WTC11 (cell line): ENCODE measurements around the gene KSR2. TPM values are rescaled to one million over a fixed set of nuclear protein-coding genes. Genes with fewer than 3 reads are reported as not detected.

ENCODE experiments used
- ATAC-seq: fragments of 200-7000 bp; cut with Tn5 transposase; 2 replicates; pipeline ENCODE4 v1.10.0; 2021; ENCODE audit warnings: mild to moderate bottlenecking, moderate library complexity
- CTCF ChIA-PET: fragments of 300-600 bp; sonication (Branson Sonifier 250); formaldehyde crosslinking; loops from one replicate; lab custom pipeline; 2021; ENCODE audit warnings: antibody characterized with exemption; lab: Charles Lee
- POLR2A ChIA-PET: fragments of 350-600 bp; sonication (Branson Sonifier 250); formaldehyde crosslinking; loops from one replicate; lab custom pipeline; 2021; ENCODE audit warnings: antibody characterized with exemption; lab: Charles Lee
- DNase-seq: peaks from one replicate; pipeline ENCODE4 v3.0.0; 2021; ENCODE audit warnings: low spot score
- H3K27ac Mint-ChIP-seq: 2 replicates; pipeline ENCODE4 v1.8.0; 2021; ENCODE audit warnings: mixed read lengths
- H3K27me3 Mint-ChIP-seq: 2 replicates; pipeline ENCODE4 v1.8.0; 2021; ENCODE audit warnings: low read depth, mild to moderate bottlenecking, moderate library complexity, mixed read lengths
- H3K36me3 Mint-ChIP-seq: 2 replicates; pipeline ENCODE4 v1.8.0; 2021; ENCODE audit warnings: mixed read lengths
- H3K4me1 Mint-ChIP-seq: 2 replicates; pipeline ENCODE4 v1.8.0; 2022; ENCODE audit warnings: mixed read lengths
- H3K4me3 Mint-ChIP-seq: 2 replicates; pipeline ENCODE4 v1.8.0; 2021; ENCODE audit warnings: mild to moderate bottlenecking, moderate library complexity, mixed read lengths
- H3K9me3 Mint-ChIP-seq: 2 replicates; pipeline ENCODE4 v1.8.0; 2021; ENCODE audit warnings: mixed read lengths
- ELF4 ChIP-seq: sonication (generic); formaldehyde crosslinking; IDR thresholded peaks from 2 replicates; pipeline ENCODE4 v1.8.1; 2022; ENCODE audit warnings: low read depth, mild to moderate bottlenecking, moderate library complexity, missing genetic modification reagents
- ESRRA ChIP-seq: sonication (generic); formaldehyde crosslinking; IDR thresholded peaks from 2 replicates; pipeline ENCODE4 v1.8.1; 2022; ENCODE audit warnings: mild to moderate bottlenecking, missing genetic modification reagents, borderline replicate concordance
- FOXK1 ChIP-seq: sonication (generic); formaldehyde crosslinking; IDR thresholded peaks from 2 replicates; pipeline ENCODE4 v1.8.0; 2022; ENCODE audit warnings: mild to moderate bottlenecking, moderate library complexity, missing genetic modification reagents
- IRF2 ChIP-seq: sonication (generic); formaldehyde crosslinking; IDR thresholded peaks from 2 replicates; pipeline ENCODE4 v1.8.0; 2022; ENCODE audit warnings: low read depth, missing genetic modification reagents, borderline replicate concordance
- JAZF1 ChIP-seq: fragments of 250-450 bp; sonication (Bioruptor Pico); IDR thresholded peaks from 2 replicates; pipeline ENCODE4 v1.9.0; 2021; ENCODE audit warnings: moderate library complexity, mild to moderate bottlenecking, inconsistent platforms
- KAT7 ChIP-seq: sonication (generic); formaldehyde crosslinking; IDR thresholded peaks from 2 replicates; pipeline ENCODE4 v1.8.1; 2023; ENCODE audit warnings: missing genetic modification reagents, mild to moderate bottlenecking, borderline replicate concordance
- NFE2L1 ChIP-seq: sonication (generic); formaldehyde crosslinking; IDR thresholded peaks from 2 replicates; pipeline ENCODE4 v1.8.1; 2023; ENCODE audit warnings: missing genetic modification reagents
- PRRX2 ChIP-seq: fragments of 250-450 bp; sonication (Bioruptor Pico); IDR thresholded peaks from 2 replicates; pipeline ENCODE4 v1.8.0; 2021; ENCODE audit warnings: mild to moderate bottlenecking
- RORB ChIP-seq: fragments of 250-450 bp; sonication (Bioruptor Pico); IDR thresholded peaks from 2 replicates; pipeline ENCODE4 v1.9.0; 2021; ENCODE audit warnings: mild to moderate bottlenecking
- SMAD3 ChIP-seq: sonication (generic); formaldehyde crosslinking; IDR thresholded peaks from 2 replicates; pipeline ENCODE4 v1.8.0; 2022; ENCODE audit warnings: missing genetic modification reagents, mild to moderate bottlenecking, borderline replicate concordance
- SMAD4 ChIP-seq: sonication (generic); formaldehyde crosslinking; IDR thresholded peaks from 2 replicates; pipeline ENCODE4 v1.8.0; 2022; ENCODE audit warnings: mild to moderate bottlenecking, missing genetic modification reagents
- TCF7 ChIP-seq: sonication (generic); formaldehyde crosslinking; IDR thresholded peaks from 2 replicates; pipeline ENCODE4 v1.8.0; 2022; ENCODE audit warnings: mild to moderate bottlenecking, low read depth, missing genetic modification reagents, moderate library complexity
- ZBTB21 ChIP-seq: sonication (generic); formaldehyde crosslinking; IDR thresholded peaks from 2 replicates; pipeline ENCODE4 v1.8.1; 2023; ENCODE audit warnings: mild to moderate bottlenecking, missing genetic modification reagents, borderline replicate concordance
- total RNA-seq: library from RNA; stranded (reverse); gene quantifications from 3 replicates; pipeline ENCODE4 v1.2.3, GENCODE V29; 2021
- TF ChIP-seq, protein P1 (sequence below): sonication (generic); formaldehyde crosslinking; IDR thresholded peaks from 2 replicates; pipeline ENCODE4 v1.8.0; 2023; ENCODE audit warnings: missing genetic modification reagents, mild to moderate bottlenecking, borderline replicate concordance
- TF ChIP-seq, protein P2 (sequence below): sonication (generic); formaldehyde crosslinking; IDR thresholded peaks from 2 replicates; pipeline ENCODE4 v1.8.1; 2022; ENCODE audit warnings: mild to moderate bottlenecking, missing genetic modification reagents, moderate library complexity, borderline replicate concordance
- TF ChIP-seq, protein P3 (sequence below): fragments of 200-600 bp; IDR thresholded peaks from 2 replicates; pipeline ENCODE4 v1.8.0; 2022; ENCODE audit warnings: antibody characterized with exemption
- TF ChIP-seq, protein P4 (sequence below): sonication (generic); formaldehyde crosslinking; IDR thresholded peaks from 2 replicates; pipeline ENCODE4 v1.8.1; 2023; ENCODE audit warnings: mild to moderate bottlenecking, missing genetic modification reagents
- TF ChIP-seq, protein P5 (sequence below): fragments of 250-450 bp; sonication (Bioruptor Pico); IDR thresholded peaks from 2 replicates; pipeline ENCODE4 v1.8.0; 2021; ENCODE audit warnings: mild to moderate bottlenecking

The KSR2 gene
- total RNA-seq, 1 experiment from 2014 or later: 2.4 TPM

DNA sequence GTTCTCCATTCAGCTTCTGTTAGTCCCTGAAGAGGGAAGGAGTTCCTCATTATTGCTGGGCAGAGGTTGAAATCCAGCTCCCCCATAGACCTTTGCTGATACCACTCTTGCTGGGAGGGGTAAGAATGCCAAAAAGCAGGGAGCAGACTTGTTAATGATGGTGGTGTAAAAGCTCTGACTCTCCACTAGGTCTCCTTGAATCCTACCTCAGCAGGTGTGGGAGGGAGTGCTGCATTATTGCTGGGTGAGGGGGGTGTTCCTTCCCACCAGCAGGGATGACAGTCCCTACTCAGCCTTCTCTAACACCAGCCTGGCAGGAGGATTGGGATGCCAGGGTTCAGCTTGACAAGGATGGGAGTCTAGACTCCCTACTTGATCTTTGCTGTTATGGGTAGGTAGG is 421.6 kb downstream of the KSR2 start (continued):
- TF ChIP-seq, protein P1, sequence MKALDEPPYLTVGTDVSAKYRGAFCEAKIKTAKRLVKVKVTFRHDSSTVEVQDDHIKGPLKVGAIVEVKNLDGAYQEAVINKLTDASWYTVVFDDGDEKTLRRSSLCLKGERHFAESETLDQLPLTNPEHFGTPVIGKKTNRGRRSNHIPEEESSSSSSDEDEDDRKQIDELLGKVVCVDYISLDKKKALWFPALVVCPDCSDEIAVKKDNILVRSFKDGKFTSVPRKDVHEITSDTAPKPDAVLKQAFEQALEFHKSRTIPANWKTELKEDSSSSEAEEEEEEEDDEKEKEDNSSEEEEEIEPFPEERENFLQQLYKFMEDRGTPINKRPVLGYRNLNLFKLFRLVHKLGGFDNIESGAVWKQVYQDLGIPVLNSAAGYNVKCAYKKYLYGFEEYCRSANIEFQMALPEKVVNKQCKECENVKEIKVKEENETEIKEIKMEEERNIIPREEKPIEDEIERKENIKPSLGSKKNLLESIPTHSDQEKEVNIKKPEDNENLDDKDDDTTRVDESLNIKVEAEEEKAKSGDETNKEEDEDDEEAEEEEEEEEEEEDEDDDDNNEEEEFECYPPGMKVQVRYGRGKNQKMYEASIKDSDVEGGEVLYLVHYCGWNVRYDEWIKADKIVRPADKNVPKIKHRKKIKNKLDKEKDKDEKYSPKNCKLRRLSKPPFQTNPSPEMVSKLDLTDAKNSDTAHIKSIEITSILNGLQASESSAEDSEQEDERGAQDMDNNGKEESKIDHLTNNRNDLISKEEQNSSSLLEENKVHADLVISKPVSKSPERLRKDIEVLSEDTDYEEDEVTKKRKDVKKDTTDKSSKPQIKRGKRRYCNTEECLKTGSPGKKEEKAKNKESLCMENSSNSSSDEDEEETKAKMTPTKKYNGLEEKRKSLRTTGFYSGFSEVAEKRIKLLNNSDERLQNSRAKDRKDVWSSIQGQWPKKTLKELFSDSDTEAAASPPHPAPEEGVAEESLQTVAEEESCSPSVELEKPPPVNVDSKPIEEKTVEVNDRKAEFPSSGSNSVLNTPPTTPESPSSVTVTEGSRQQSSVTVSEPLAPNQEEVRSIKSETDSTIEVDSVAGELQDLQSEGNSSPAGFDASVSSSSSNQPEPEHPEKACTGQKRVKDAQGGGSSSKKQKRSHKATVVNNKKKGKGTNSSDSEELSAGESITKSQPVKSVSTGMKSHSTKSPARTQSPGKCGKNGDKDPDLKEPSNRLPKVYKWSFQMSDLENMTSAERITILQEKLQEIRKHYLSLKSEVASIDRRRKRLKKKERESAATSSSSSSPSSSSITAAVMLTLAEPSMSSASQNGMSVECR (CRISPR knock-in tag): no peak
- no peak for TF ChIP-seq RORB

DNA sequence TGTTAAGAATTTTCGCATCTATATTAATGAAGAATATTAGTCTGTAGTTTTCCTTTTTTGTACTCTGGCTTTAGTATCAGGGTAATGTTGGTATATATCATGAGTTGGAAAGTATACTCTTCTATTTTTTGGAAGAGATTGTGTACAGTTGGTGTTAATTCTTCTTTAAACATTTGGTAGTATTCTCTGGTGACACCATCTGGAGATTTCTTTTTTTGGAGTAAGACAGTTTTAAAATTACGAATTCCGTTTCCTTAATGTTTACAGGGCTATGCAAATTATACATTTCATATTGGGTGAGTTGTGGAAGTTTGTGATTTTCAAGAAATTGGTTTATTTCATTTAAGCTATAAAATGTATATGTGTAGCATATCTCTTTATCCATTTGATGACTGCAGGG is 423.6 kb downstream of the KSR2 start:
- ChIA-PET CTCF (interaction anchor here (1.6 kb wide), 1 partner anchor 42 kb away, joined by 3 read pairs; no protein-coding TSS in a partner anchor), POLR2A (no interaction called here)
- H3K4me1 Mint-ChIP-seq: no peaks in the 10 kb centered on the region
- H3K9me3 Mint-ChIP-seq: peaks cover 6% of the 10 kb centered on the region
- no peaks in the 10 kb centered on the region for H3K36me3 Mint-ChIP-seq
- DNase-seq (no peak), ATAC-seq (no peak)
- TF ChIP-seq ELF4 (CRISPR knock-in tag) (no peak), ESRRA (CRISPR knock-in tag) (no peak)
- H3K27ac Mint-ChIP-seq: no peak overlapping the region
- no peak overlapping the region for H3K4me3 Mint-ChIP-seq
- no peaks in the 10 kb centered on the region; the same call in 1 of the 2 replicates for H3K27me3 Mint-ChIP-seq

DNA sequence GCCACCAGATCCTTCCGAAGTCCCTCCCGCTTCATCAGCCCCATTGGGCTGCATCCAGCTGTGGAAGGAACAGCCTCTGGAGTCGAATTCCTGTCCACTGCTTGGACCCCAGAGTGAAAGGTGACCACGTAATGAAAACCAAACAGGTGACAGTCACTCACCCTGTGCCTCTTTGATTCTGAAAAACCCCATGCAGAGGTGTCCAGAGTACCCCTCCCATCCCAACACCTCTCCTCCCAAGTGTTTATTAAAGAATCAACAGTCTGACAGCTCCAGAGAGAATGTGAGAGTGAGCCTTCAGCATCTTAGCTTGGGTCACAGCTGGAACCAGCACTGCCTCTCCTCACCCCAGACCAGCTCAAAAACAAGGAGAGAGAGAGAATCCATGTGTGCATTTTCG is 428.8 kb downstream of the KSR2 start:
- TF ChIP-seq IRF2 (CRISPR knock-in tag) (no peak), SMAD4 (no peak), FOXK1 (CRISPR knock-in tag) (no peak), NFE2L1 (CRISPR knock-in tag) (no peak), PRRX2 (CRISPR knock-in tag) (no peak)
- Mint-ChIP-seq H3K4me3 (no peak overlapping the region), H3K36me3 (no peaks in the 10 kb centered on the region), H3K27me3 (no peaks in the 10 kb centered on the region; the same call in 1 of the 2 replicates), H3K4me1 (no peaks in the 10 kb centered on the region), H3K27ac (no peak overlapping the region), H3K9me3 (no peaks in the 10 kb centered on the region)
- ChIA-PET POLR2A (no interaction called here), CTCF (no interaction called here)
- DNase-seq (no peak), ATAC-seq (no peak)

DNA sequence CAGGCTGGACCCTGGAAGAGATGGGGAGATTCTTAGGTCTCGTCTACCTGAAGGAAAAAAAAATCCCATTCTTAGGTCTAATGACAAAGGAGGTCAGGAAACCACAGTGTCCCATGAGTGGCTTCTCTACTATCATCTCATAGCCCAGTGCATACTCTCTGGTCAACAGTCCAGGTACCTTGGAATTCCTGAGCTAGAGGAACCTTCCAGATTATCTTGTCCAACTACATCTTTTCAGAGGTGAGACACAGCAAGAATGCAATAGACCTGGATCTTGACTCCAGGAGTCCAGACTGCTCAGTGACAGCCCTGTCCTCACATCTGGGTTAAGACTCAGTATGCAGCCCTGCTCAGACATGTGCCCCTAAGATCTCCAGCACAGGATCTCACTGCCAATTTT is 429.9 kb downstream of the KSR2 start:
- Mint-ChIP-seq H3K4me1 (no peaks in the 10 kb centered on the region), H3K27ac (no peak overlapping the region), H3K36me3 (no peaks in the 10 kb centered on the region), H3K4me3 (no peak overlapping the region), H3K27me3 (no peaks in the 10 kb centered on the region; the same call in 1 of the 2 replicates), H3K9me3 (no peaks in the 10 kb centered on the region)
- CTCF ChIA-PET: no interaction called here
- POLR2A ChIA-PET: no interaction called here
- DNase-seq (no peak), ATAC-seq (no peak)
- TF ChIP-seq, protein P2, sequence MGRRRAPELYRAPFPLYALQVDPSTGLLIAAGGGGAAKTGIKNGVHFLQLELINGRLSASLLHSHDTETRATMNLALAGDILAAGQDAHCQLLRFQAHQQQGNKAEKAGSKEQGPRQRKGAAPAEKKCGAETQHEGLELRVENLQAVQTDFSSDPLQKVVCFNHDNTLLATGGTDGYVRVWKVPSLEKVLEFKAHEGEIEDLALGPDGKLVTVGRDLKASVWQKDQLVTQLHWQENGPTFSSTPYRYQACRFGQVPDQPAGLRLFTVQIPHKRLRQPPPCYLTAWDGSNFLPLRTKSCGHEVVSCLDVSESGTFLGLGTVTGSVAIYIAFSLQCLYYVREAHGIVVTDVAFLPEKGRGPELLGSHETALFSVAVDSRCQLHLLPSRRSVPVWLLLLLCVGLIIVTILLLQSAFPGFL: no peak

DNA sequence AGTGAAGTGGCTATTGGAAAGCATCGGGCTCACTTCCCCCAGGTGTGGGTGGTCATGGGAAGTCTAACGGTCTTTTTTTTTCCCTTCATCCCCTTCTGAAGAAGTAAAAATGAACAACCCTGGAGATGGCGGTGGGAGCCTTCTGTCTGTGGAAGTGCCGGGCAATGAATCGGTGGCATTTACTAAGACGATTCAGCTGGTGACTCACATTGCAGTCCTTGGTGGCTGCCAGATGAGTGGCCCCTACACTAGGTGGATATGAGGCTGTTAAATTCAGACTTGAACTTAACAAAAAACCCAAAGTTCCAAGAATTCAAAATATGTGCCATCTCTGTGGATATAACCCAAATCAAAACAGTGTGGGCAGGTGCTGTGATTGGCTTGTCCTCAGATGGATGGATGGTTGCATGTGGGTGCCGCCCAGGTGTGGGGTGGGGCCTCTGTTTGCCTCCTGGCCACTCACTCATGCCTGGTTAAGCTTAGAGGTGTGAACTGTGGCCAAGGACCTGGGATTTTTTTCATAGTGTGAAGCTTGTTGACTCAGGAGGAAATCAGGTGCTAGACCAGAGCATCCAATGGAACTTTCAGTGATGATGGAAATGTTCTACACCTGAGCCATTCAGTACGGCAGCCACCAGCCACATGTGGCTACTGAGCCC is 430.6 kb downstream of the KSR2 start:
- H3K27ac Mint-ChIP-seq: no peak overlapping the region
- no peaks in the 10 kb centered on the region for H3K9me3 Mint-ChIP-seq
- DNase-seq (no peak), ATAC-seq (no peak)
- CTCF ChIA-PET: interaction anchor here (0.9 kb wide), 1 partner anchor 299 kb away, joined by 3 read pairs; no protein-coding TSS in a partner anchor
- H3K4me3 Mint-ChIP-seq: no peak overlapping the region
- POLR2A ChIA-PET: no interaction called here
- no peaks in the 10 kb centered on the region for H3K4me1 Mint-ChIP-seq
- no peaks in the 10 kb centered on the region for H3K36me3 Mint-ChIP-seq
- no peaks in the 10 kb centered on the region; the same call in 1 of the 2 replicates for H3K27me3 Mint-ChIP-seq
- TF ChIP-seq, protein P3, sequence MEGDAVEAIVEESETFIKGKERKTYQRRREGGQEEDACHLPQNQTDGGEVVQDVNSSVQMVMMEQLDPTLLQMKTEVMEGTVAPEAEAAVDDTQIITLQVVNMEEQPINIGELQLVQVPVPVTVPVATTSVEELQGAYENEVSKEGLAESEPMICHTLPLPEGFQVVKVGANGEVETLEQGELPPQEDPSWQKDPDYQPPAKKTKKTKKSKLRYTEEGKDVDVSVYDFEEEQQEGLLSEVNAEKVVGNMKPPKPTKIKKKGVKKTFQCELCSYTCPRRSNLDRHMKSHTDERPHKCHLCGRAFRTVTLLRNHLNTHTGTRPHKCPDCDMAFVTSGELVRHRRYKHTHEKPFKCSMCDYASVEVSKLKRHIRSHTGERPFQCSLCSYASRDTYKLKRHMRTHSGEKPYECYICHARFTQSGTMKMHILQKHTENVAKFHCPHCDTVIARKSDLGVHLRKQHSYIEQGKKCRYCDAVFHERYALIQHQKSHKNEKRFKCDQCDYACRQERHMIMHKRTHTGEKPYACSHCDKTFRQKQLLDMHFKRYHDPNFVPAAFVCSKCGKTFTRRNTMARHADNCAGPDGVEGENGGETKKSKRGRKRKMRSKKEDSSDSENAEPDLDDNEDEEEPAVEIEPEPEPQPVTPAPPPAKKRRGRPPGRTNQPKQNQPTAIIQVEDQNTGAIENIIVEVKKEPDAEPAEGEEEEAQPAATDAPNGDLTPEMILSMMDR: no peak
- TF ChIP-seq, protein P4, sequence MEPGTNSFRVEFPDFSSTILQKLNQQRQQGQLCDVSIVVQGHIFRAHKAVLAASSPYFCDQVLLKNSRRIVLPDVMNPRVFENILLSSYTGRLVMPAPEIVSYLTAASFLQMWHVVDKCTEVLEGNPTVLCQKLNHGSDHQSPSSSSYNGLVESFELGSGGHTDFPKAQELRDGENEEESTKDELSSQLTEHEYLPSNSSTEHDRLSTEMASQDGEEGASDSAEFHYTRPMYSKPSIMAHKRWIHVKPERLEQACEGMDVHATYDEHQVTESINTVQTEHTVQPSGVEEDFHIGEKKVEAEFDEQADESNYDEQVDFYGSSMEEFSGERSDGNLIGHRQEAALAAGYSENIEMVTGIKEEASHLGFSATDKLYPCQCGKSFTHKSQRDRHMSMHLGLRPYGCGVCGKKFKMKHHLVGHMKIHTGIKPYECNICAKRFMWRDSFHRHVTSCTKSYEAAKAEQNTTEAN (CRISPR knock-in tag): no peak
- TF ChIP-seq TCF7 (no peak), JAZF1 (CRISPR knock-in tag) (no peak), KAT7 (no peak), SMAD3 (CRISPR knock-in tag) (no peak), ZBTB21 (CRISPR knock-in tag) (no peak), ELF4 (CRISPR knock-in tag) (no peak)
- TF ChIP-seq, protein P5, sequence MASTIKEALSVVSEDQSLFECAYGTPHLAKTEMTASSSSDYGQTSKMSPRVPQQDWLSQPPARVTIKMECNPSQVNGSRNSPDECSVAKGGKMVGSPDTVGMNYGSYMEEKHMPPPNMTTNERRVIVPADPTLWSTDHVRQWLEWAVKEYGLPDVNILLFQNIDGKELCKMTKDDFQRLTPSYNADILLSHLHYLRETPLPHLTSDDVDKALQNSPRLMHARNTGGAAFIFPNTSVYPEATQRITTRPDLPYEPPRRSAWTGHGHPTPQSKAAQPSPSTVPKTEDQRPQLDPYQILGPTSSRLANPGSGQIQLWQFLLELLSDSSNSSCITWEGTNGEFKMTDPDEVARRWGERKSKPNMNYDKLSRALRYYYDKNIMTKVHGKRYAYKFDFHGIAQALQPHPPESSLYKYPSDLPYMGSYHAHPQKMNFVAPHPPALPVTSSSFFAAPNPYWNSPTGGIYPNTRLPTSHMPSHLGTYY (CRISPR knock-in tag): no peak
